Mammary epithelial cell (primary cell): ENCODE data around the gene COX7B2.

Experiments
- CTCF ChIP-seq, 2 donors: IDR thresholded peaks in 1 of 2; conservative IDR thresholded peaks in 1 of 2; 2 replicates each; pipeline ENCODE4 v1.5.1; 2011 to 2012; ENCODE audit warnings: inconsistent platforms in 2 of 2, low read length in 2 of 2, mild to moderate bottlenecking in 2 of 2, control low read depth in 1 of 2, low read depth in 1 of 2; ENCODE audit not compliant: insufficient read depth in 1 of 2; ENCODE audit errors: extremely low read depth in 1 of 2
- EZH2 ChIP-seq: IDR thresholded peaks from 2 replicates; pipeline ENCODE4 v1.6.1; 2012; ENCODE audit warnings: low read length, inconsistent platforms, borderline replicate concordance

GRCh38 chr4:46934726-46935125 is 25.7 kb upstream of the COX7B2 start:
- TF ChIP-seq CTCF (conservative IDR thresholded peaks at IDR 0.05 in 1 of 2, IDR thresholded peaks at IDR 0.05 in 1 of 2; ENCODE audit: extremely low read depth in 1 of 2, insufficient read depth in 1 of 2, low read depth in 1 of 2, low read length in 2 of 2) (no peak), EZH2 (no peak)
